HG02678 (cell line): ENCODE results near the gene ELOA.

Experiments
- ATAC-seq: cut with Tn5 transposase; IDR thresholded peaks from one replicate; pipeline ENCODE4 v1.9.1; 2021; ENCODE audit warnings: mild to moderate bottlenecking, moderate library complexity; ENCODE audit not compliant: unreplicated experiment

Gene ELOA

DNA sequence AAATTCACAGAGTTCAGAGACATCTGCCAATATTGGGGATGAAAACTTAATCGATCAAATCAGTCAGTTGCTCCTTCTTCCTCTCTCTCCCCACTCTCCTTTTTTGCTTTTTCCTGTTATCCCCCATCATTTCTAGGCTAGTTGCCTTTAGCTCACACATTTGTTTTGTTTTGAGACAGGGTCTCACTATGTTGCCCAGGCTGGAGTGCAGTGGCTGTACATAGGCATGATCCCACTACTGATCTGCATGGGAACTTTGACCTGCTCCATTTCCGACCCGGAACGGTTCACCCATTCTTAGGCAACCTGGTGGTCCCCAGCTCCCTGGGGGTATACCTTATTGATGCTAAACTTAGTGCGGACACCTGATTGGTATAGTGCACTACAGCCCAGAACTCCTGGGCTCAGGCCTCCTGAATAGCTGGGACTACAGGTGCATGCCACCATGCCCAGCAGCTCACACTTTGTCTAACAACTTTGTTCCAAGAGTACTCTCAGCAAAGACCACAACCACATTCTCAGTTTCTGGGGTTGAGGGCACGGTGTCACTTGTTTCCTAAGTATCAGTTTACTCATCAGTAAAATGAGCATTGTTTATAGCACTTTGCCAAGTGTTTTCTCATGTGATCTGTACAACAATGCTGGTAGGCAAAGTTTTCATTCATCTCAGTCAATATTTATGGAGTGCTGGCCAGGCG is 6.7 kb upstream of the ELOA start:
- no peak for ATAC-seq

DNA sequence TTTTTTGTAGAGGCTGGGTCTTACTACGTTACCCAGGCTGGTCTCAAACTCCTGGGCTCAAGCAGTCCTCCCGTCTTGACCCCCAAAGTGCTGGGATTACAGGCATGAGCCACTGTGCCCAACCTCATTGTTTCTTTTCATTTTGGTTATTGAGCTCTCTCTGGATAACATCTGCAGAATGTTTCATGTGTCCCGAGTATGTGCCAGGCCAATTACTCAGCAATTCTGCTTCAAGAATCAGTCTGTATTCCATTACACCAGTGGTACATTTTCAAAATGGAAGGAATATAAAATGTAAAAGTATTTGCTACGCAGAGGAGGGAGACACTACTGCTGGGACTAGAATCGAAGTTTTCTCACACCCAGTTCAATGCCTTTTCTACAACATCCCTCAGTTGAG is 1.7 kb upstream of the ELOA start:
- no peak for ATAC-seq

DNA sequence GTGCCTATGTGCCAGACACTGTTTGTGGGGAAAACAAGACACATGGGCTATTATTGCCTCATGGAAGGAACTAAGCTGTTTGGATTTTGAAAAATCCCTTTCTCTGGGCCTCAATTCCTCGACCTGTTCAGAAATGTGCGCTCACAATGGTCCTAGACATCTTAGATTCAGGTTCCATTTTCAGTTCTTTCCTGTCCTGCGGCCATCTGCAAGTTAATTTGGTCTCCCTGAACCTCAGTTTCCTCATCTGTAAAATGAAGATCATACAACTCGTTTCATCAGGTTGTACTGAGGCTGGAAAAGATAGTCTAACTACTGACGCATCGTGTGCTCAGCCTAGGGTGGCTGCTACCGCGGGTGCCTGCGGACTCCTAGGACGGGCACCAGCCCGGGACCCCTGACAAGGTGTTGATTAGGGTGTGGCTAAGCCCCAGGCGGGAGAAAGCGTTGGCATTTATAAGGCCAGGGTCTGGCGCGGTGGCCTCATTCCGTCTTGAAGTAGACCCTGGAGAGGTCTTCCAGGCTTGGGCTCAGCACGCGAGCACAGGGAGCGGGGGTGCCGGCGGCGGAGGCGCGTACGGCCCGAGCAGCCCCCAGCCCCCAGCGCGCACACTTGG is 493 bp upstream of the ELOA start:
- ATAC-seq: no peak

DNA sequence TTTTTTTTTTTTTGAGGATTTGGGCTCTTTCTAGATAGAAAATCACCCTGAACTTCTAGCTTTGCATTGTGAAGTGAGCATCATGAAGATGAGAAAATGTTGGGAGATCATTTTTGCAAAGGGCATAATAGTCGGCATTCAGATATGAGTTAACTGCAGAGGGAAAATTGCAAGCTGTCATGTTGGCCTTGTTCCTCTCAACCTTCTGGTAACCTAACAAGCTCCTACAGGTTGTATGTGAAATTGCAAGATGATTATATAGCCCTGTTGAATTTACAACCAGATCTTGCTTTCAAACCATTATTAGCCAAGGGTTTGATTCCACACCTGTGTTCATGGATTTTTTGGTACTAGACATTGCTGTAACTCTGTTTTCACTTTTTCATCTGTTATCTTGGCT is 2.2 kb downstream of the ELOA start:
- ATAC-seq: no peak

- ATAC-seq: no peak
Observed at GRCh38 chr1:23748016-23748415, 4.7 kb downstream of the ELOA start.

DNA sequence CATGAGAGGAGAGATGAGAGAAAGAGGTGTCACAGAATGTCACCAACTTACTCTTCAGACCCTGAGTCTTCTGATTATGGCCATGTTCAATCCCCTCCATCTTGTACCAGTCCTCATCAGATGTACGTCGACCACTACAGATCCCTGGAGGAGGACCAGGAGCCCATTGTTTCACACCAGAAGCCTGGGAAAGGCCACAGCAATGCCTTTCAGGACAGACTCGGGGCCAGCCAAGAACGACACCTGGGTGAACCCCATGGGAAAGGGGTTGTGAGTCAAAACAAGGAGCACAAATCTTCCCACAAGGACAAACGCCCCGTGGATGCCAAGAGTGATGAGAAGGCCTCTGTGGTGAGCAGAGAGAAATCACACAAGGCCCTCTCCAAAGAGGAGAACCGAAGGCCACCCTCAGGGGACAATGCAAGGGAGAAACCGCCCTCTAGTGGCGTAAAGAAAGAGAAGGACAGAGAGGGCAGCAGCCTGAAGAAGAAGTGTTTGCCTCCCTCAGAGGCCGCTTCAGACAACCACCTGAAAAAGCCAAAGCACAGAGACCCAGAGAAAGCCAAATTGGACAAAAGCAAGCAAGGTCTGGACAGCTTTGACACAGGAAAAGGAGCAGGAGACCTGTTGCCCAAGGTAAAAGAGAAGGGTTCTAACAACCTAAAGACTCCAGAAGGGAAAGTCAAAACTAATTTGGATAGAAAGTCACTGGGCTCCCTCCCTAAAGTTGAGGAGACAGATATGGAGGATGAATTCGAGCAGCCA is 8.0 kb downstream of the ELOA start:
- no peak for ATAC-seq

- ATAC-seq: no peak
Observed at GRCh38 chr1:23751815-23752200, 8.5 kb downstream of the ELOA start.

- ATAC-seq: no peak
Observed at GRCh38 chr1:23752909-23753308, 9.6 kb downstream of the ELOA start.

- ATAC-seq: no peak
Observed at GRCh38 chr1:23756676-23757075, 13.4 kb downstream of the ELOA start.

- no peak for ATAC-seq
Observed at GRCh38 chr1:23757812-23758211, 14.5 kb downstream of the ELOA start.

GRCh38 chr1:23759277-23759676 is 16.0 kb downstream of the ELOA start:
- ATAC-seq: no peak

DNA sequence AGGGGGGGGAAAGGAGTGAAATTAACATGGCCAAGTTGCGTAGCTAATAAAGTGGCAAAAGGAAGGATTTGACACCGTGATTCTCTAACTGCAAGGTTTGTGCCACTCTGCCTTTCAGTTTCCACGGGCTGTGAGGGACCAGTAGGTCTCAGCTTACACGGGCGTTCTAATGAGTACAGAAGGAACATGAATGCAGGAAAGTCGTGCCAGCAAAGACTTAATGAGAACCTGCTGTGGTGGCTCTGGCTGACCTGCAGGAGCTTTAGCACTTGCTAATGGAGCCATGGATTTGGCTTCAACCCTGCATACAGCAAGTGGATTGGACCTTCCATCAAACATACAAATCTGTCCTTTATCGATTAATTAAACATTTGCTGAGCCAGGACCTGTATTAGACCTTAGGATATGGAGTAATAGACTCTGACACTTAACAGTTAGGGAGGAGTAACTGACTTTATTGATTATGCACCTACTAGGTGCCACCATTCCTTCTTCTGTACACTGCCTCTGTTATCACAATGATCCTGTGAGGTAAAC is 19.8 kb downstream of the ELOA start:
- no peak for ATAC-seq

GRCh38 chr1:23768733-23769132 is 25.5 kb downstream of the ELOA start:
- no peak for ATAC-seq

- no peak for ATAC-seq
Observed at GRCh38 chr1:23772049-23772853, 29.0 kb downstream of the ELOA start.

- ATAC-seq: no peak
Observed at GRCh38 chr1:23772854-23773242, 29.6 kb downstream of the ELOA start.

DNA sequence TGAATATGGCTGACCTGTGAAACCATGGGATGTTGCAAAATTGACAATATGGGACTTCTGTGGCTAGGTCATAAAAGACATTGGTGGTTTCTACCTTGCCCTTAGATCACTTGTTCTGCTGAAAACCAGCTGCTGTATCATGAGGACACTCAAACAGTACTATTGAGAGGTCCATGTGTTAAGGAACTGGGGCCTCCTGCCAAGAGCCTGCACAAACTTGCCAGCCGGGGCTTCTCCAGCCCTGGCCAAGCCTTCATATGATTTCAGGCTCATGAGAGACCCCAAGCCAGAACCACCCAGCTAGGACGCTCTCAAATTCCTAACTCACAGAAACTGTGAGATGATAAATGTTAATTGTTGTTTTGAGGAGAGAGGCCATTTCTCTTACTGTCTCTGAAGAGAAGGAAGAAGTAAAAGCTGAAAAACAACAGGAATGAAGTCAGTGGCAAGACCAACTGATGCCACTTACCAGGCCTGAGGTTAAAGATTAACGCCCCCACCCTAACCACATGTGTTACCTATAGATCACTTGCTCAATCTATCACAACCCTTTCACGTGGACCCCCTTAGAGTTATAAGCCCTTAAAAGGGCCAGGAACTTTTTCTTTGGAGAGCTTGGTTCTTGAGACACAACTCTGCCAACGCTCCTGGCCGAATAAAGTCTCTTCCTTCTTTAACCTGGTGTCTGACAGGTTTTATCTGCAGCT is 31.1 kb downstream of the ELOA start:
- ATAC-seq: no peak

DNA sequence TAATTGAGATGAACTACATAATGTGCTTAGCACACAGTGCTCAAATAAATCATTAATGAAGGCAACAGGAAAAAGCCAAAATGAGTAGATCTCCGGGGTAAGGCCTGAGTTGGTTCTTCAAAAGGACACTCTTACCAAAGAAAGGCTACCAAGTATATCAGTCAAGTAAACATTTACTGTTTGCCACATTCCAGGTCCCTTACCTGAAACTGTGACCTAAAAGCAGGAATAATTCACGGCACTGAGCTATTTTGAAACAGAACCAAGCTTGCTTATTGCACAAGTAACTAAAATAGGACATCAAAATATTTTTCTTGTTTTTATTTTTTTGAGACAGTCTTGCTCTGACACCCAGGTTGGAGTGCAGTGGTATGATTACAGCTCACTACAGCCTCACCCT is 32.9 kb downstream of the ELOA start:
- ATAC-seq: no peak

GRCh38 chr1:23777979-23778814 is 34.9 kb downstream of the ELOA start, which contains the start of gene PITHD1:
PITHD1 (plus strand) TSS chr1:23778418; CDS start chr1:23778516, 98 bp downstream.
- ATAC-seq: peak; percentile 76

DNA sequence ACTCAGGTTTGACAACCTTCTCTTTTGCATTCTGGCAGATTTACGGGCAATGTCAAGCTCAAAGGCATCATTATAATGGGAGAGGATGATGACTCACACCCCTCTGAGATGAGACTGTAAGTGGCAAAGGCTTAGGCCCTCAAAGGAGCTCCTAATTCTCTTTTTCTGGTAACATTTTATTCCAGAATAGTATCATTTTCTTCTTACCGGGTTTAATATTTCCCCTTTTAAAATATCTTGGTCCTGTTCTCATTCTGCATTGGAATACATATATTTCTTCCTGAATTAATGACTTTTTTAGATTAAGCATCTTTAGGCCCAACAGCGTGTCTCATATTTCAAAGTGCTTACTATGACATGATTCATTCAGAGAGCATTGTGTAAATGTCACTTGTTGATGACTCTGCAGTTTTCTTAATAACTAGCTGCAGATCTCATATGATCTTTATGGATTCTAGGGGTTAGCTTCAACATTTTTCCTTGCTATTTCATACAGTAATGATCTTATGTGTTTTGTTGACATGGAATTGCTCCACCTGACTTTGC is 36.6 kb downstream of the ELOA start:
- ATAC-seq: no peak
